ENCODE results near the gene C1QBP.

C1QBP gene

DNA sequence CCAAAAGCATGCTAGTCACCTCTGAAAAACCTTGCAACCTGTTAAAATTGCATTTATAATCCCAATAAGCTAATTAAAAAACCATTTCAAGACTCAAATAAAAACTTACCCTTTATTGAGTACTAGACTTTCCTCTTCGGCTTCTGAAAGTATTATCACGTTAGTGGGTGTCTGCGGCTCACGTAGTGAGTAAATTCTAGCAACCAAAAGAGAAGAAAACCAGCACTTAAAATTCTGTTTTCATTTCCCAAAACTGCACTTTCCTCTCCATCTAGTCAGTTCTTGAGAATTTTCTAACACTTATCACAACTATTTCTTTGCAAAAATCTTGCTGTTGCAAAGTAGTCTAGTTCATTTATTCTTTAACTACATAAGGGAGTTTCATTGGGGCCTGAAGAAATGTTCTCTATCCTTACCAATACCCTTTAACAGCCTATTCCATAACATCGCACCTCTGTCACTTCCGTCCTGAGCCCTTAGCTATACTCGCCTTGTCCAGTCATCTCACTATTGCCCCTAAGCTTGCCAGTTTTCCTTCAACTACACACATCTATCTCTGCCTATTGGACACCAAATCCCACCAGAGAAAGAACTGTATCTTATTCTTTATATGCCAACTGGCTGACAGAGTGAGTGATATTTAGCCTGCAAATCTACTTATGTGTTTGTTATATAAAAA is 28.2 kb downstream of the C1QBP start:
- no peak overlapping the region for H3K9ac ChIP-seq (ENCODE audit: low read length)
- H3K9me3 ChIP-seq (ENCODE audit: control insufficient read depth, low read length) = no peaks in the 10 kb centered on the region
- no peak for DNase-seq (ENCODE audit: low read depth)
- H3K4me1 ChIP-seq (ENCODE audit: control insufficient read depth, insufficient read depth, low read length) = peaks cover 31% of the 10 kb centered on the region
- H3K27me3 ChIP-seq (replicated peaks; ENCODE audit: control insufficient read depth, insufficient read depth, low read length) = no peaks in the 10 kb centered on the region
- peaks cover 76% of the 10 kb centered on the region for H3K36me3 ChIP-seq (ENCODE audit: control insufficient read depth, insufficient read depth, low read length, severe bottlenecking)
- no peak overlapping the region for H3K4me3 ChIP-seq (ENCODE audit: low read length)

DNA sequence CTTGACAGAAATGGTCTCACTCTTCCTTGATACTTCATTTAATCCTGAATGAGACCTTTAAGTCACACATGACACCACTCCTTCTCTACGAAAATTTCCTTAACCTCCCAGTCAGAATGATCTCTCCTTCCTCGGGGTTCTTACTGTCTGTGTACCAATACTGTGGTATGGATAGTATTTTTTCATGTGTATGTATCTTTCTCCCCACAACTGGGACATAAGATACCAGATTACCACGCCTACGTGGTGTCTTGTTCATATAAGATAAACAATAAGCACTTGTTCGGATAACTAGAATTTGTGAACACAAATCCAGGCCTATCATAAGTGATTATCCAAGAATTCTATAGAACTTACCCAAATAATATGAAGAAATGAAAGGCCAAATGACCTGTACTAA is 30.8 kb downstream of the C1QBP start:
- Histone ChIP-seq H3K4me3 (ENCODE audit: low read length) (no peak overlapping the region), H3K4me1 (ENCODE audit: control insufficient read depth, insufficient read depth, low read length) (peaks cover 23% of the 10 kb centered on the region), H3K9ac (ENCODE audit: low read length) (no peak overlapping the region), H3K9me3 (ENCODE audit: control insufficient read depth, low read length) (no peaks in the 10 kb centered on the region), H3K36me3 (ENCODE audit: control insufficient read depth, insufficient read depth, low read length, severe bottlenecking) (peaks cover 88% of the 10 kb centered on the region), H3K27me3 (replicated peaks; ENCODE audit: control insufficient read depth, insufficient read depth, low read length) (no peaks in the 10 kb centered on the region)
- no peak for DNase-seq (ENCODE audit: low read depth)

DNA sequence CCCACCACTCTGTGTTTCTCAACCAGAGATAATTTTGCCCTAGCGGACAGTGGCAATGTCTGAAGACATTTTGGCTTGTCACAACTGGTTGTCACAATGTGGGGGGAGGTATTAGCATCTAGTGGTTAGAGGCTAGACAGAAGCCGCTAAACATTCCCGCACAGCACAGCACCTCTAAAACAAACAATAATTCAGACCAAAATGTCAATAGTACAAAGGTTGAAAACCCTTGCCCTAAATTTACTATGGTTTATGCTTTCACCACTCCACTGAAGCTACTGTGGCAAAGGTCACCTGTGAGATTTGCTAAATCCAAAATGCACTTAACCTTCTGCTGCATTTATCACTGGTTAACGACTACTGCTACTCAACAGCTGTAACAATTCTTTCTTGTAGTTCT is 33.6 kb downstream of the C1QBP start:
- DNase-seq (ENCODE audit: low read depth) = no peak
- Histone ChIP-seq H3K4me1 (ENCODE audit: control insufficient read depth, insufficient read depth, low read length) (peaks cover 14% of the 10 kb centered on the region), H3K9ac (ENCODE audit: low read length) (peak overlapping the region; percentile 13), H3K4me3 (ENCODE audit: low read length) (no peak overlapping the region), H3K27me3 (replicated peaks; ENCODE audit: control insufficient read depth, insufficient read depth, low read length) (no peaks in the 10 kb centered on the region), H3K9me3 (ENCODE audit: control insufficient read depth, low read length) (no peaks in the 10 kb centered on the region), H3K36me3 (ENCODE audit: control insufficient read depth, insufficient read depth, low read length, severe bottlenecking) (peaks cover 94% of the 10 kb centered on the region)

DNA sequence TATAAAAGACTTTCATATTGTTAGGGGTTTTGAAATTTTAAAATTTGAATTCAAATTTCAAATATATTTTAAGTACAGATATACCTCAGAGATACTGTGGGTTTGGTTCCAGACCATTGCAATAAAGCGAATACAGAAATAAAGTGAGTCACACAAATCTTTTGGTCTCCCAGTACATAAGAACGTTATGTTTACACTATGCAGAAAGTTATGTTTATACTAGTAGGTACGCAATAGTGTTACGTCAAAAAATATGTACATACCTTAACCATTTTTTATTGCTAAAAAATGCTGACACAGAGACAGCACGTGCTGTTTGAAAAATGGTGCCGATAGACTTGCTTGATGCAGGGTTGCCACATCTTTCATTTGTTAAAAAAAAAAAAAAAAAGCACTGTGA is 39.2 kb downstream of the C1QBP start:
- no peaks in the 10 kb centered on the region for H3K9me3 ChIP-seq (ENCODE audit: control insufficient read depth, low read length)
- DNase-seq (ENCODE audit: low read depth) = no peak
- no peak overlapping the region for H3K9ac ChIP-seq (ENCODE audit: low read length)
- no peaks in the 10 kb centered on the region for H3K27me3 ChIP-seq (replicated peaks; ENCODE audit: control insufficient read depth, insufficient read depth, low read length)
- no peak overlapping the region for H3K4me3 ChIP-seq (ENCODE audit: low read length)
- peaks cover 87% of the 10 kb centered on the region for H3K36me3 ChIP-seq (ENCODE audit: control insufficient read depth, insufficient read depth, low read length, severe bottlenecking)
- no peaks in the 10 kb centered on the region for H3K4me1 ChIP-seq (ENCODE audit: control insufficient read depth, insufficient read depth, low read length)

DNA sequence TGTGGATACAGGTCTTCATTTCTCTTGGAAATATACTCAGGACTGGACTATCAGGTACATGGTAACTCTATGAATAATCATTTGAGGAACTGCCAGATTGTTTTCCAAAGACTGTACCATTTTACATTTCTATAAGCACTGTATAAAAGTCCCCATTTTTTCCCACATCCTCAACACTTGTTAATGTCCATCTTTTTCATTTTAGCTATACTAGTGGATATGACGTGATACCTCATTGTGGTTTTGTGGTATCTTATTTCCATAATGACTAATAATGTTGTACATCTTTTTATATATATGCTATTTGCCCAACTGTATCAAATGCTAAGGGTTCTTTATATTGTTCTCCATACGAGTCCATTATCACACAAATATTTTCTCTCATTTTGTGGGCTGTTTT is 42.3 kb downstream of the C1QBP start:
- H3K36me3 ChIP-seq (ENCODE audit: control insufficient read depth, insufficient read depth, low read length, severe bottlenecking) = peaks cover 88% of the 10 kb centered on the region

DNA sequence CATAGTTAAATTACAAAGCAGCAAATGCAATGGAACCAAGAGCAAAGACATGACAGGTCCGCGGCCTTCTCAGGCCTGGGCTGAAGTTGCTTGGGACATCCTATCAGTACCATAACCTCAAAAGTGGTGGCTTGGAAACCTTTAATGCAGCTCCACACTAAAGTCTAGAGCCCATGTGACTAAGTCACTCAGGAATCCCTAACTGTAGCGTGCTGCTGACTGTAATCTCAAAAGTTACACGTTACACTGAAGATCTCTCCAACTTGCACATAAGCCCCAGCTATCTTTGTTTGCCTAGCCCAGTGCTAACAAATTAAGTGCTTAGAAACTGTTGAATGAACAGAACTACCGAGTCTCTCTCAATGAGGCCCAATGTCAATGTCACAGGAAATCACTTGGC is 47.3 kb downstream of the C1QBP start:
- Histone ChIP-seq H3K9ac (ENCODE audit: low read length) (no peak overlapping the region), H3K4me1 (ENCODE audit: control insufficient read depth, insufficient read depth, low read length) (peaks cover 3% of the 10 kb centered on the region), H3K9me3 (ENCODE audit: control insufficient read depth, low read length) (no peaks in the 10 kb centered on the region)

More for the DNA sequence above, 42.3 kb downstream of the C1QBP start:
- Histone ChIP-seq H3K4me3 (ENCODE audit: low read length) (no peak overlapping the region), H3K9me3 (ENCODE audit: control insufficient read depth, low read length) (no peaks in the 10 kb centered on the region), H3K27me3 (replicated peaks; ENCODE audit: control insufficient read depth, insufficient read depth, low read length) (no peaks in the 10 kb centered on the region), H3K9ac (ENCODE audit: low read length) (no peak overlapping the region), H3K4me1 (ENCODE audit: control insufficient read depth, insufficient read depth, low read length) (no peaks in the 10 kb centered on the region)
- no peak for DNase-seq (ENCODE audit: low read depth)

More for the DNA sequence above, 47.3 kb downstream of the C1QBP start:
- DNase-seq (ENCODE audit: low read depth) = no peak
- no peaks in the 10 kb centered on the region for H3K27me3 ChIP-seq (replicated peaks; ENCODE audit: control insufficient read depth, insufficient read depth, low read length)
- H3K36me3 ChIP-seq (ENCODE audit: control insufficient read depth, insufficient read depth, low read length, severe bottlenecking) = peaks cover 90% of the 10 kb centered on the region
- H3K4me3 ChIP-seq (ENCODE audit: low read length) = no peak overlapping the region
